ENCODE results near the gene RNF4. TPM values are rescaled to one million over a fixed set of nuclear protein-coding genes. Genes with fewer than 3 reads are reported as not detected.

The RNF4 gene
- total and polyA plus RNA-seq, 7 donors: 18.1 to 50.2 (median 30.7) TPM

- H3K36me3 ChIP-seq (ENCODE audit: insufficient read depth in 1 of 2, low read depth in 1 of 2): peaks cover 3 to 50% of the 10 kb centered on the region in 2 donors
Observed at GRCh38 chr4:2507259-2507658, 38.4 kb downstream of the RNF4 start.

GRCh38 chr4:2507855-2508254 lies 38.9 kb downstream of the RNF4 start:
- intact Hi-C loops (cut with DNase I): no loop called here
- H3K4me1 ChIP-seq: no peaks in the 10 kb centered on the region
- H3K4me3 ChIP-seq: no peak overlapping the region
- H3K36me3 ChIP-seq (ENCODE audit: insufficient read depth in 1 of 2, low read depth in 1 of 2): peaks cover 3 to 56% of the 10 kb centered on the region in 2 donors
- ATAC-seq (no peak), DNase-seq (no peak)
- H3K27ac ChIP-seq: no peak overlapping the region
- H3K9me3 ChIP-seq: no peaks in the 10 kb centered on the region
- no peak for TF ChIP-seq CTCF (IDR thresholded peaks at IDR 0.05)
- H3K27me3 ChIP-seq (ENCODE audit: insufficient read depth in 3 of 3, low read length in 2 of 3): no peaks in the 10 kb centered on the region
- 91 to 94% (median 93%) methylated on average over 7 of the region's 7 CpGs for WGBS, 3 donors

More at GRCh38 chr4:2507259-2507658, 38.4 kb downstream of the RNF4 start:
- intact Hi-C loops (cut with DNase I): no loop called here
- no peaks in the 10 kb centered on the region for H3K4me1 ChIP-seq
- 91 to 97% (median 95%) methylated on average over 4 of the region's 4 CpGs for WGBS, 3 donors
- ATAC-seq: no peak
- no peaks in the 10 kb centered on the region for H3K27me3 ChIP-seq (ENCODE audit: insufficient read depth in 3 of 3, low read length in 2 of 3)
- no peak for DNase-seq
- no peak overlapping the region for H3K4me3 ChIP-seq
- no peak for TF ChIP-seq CTCF (IDR thresholded peaks at IDR 0.05)
- no peaks in the 10 kb centered on the region for H3K9me3 ChIP-seq
- H3K27ac ChIP-seq: no peak overlapping the region

GRCh38 chr4:2510351-2511259 lies 41.7 kb downstream of the RNF4 start:
- H3K9me3 ChIP-seq: no peaks in the 10 kb centered on the region
- H3K27ac ChIP-seq: no peak overlapping the region
- intact Hi-C loops (cut with DNase I): no loop called here
- H3K4me1 ChIP-seq: no peaks in the 10 kb centered on the region
- H3K27me3 ChIP-seq (ENCODE audit: insufficient read depth in 3 of 3, low read length in 2 of 3): no peaks in the 10 kb centered on the region
- H3K36me3 ChIP-seq (ENCODE audit: insufficient read depth in 1 of 2, low read depth in 1 of 2): peaks cover 3 to 69% of the 10 kb centered on the region in 2 donors
- TF ChIP-seq CTCF (IDR thresholded peaks at IDR 0.05): no peak
- DNase-seq (no peak), ATAC-seq (no peak)
- 90 to 91% (median 90%) methylated on average over 13 of the region's 13 CpGs for WGBS, 3 donors
- H3K4me3 ChIP-seq: no peak overlapping the region

- DNase-seq: no peak
- no peak for ATAC-seq
- no peaks in the 10 kb centered on the region for H3K27me3 ChIP-seq (ENCODE audit: insufficient read depth in 3 of 3, low read length in 2 of 3)
- intact Hi-C loops (cut with DNase I): no loop called here
- H3K36me3 ChIP-seq (ENCODE audit: insufficient read depth in 1 of 2, low read depth in 1 of 2): peaks cover 3 to 69% of the 10 kb centered on the region in 2 donors
- H3K27ac ChIP-seq: no peak overlapping the region
- H3K4me3 ChIP-seq: no peak overlapping the region
- no peak for TF ChIP-seq CTCF (IDR thresholded peaks at IDR 0.05)
- 73 to 82% (median 76%) methylated on average over 9 of the region's 9 CpGs for WGBS, 3 donors
- peaks cover 5% of the 10 kb centered on the region for H3K4me1 ChIP-seq
- no peaks in the 10 kb centered on the region for H3K9me3 ChIP-seq
Observed at GRCh38 chr4:2511645-2512131, 42.8 kb downstream of the RNF4 start.

Measured in psoas muscle (tissue), 8 donors.